C4-2B (cell line): ENCODE results near the gene IL1R1.

ENCODE experiments used
- ZFX ChIP-seq: fragments of 450-650 bp; IDR thresholded peaks from 2 replicates; pipeline ENCODE4 v1.6.1; 2017
- TF ChIP-seq, protein P1 (sequence below): fragments of 450-650 bp; conservative IDR thresholded peaks from 2 replicates; pipeline ENCODE4 v1.5.1; 2017; ENCODE audit warnings: mild to moderate bottlenecking

DNA sequence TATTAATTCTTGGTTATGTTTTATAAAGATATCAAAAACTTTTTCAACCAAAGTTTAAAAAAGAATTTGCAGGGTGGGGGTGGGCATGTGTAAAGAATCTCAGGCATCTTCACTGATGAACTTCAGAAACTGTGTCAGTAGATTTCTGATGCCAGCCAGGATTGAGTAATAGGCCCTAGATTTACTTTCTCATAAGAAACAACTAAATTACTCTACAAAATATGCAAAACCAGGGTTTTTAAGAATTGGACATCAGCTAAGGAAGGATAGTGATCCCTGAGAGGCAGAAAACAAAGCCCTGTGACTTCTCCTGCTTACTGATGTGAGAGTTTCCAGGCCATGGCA, 11.9 kb upstream of the IL1R1 start:
- TF ChIP-seq, protein P1, sequence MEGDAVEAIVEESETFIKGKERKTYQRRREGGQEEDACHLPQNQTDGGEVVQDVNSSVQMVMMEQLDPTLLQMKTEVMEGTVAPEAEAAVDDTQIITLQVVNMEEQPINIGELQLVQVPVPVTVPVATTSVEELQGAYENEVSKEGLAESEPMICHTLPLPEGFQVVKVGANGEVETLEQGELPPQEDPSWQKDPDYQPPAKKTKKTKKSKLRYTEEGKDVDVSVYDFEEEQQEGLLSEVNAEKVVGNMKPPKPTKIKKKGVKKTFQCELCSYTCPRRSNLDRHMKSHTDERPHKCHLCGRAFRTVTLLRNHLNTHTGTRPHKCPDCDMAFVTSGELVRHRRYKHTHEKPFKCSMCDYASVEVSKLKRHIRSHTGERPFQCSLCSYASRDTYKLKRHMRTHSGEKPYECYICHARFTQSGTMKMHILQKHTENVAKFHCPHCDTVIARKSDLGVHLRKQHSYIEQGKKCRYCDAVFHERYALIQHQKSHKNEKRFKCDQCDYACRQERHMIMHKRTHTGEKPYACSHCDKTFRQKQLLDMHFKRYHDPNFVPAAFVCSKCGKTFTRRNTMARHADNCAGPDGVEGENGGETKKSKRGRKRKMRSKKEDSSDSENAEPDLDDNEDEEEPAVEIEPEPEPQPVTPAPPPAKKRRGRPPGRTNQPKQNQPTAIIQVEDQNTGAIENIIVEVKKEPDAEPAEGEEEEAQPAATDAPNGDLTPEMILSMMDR, result no peak
- no peak for TF ChIP-seq ZFX
